HepG2 (cell line): ENCODE data around the gene RINL. TPM values are rescaled to one million over a fixed set of nuclear protein-coding genes. Genes with fewer than 3 reads are reported as not detected.

ENCODE experiments used
- AGO2 ChIP-seq: fragments of 200-400 bp; formaldehyde crosslinking; optimal IDR thresholded peaks from 2 replicates; pipeline ENCODE3; 2017; ENCODE audit warnings: mild to moderate bottlenecking, low read depth, low read length, moderate library complexity
- HES4 ChIP-seq: sonication (generic); formaldehyde crosslinking; IDR thresholded peaks from 2 replicates; pipeline ENCODE4 v1.9.0; 2021; ENCODE audit warnings: mild to moderate bottlenecking, missing genetic modification reagents, borderline replicate concordance
- KLF6 ChIP-seq: IDR thresholded peaks from 2 replicates; pipeline ENCODE4 v1.8.0; 2016; ENCODE audit warnings: missing biosample characterization, missing genetic modification reagents
- KMT2A ChIP-seq: sonication (generic); formaldehyde crosslinking; IDR thresholded peaks from 2 replicates; pipeline ENCODE4 v1.4.0; 2020; ENCODE audit warnings: missing genetic modification reagents
- MAFF ChIP-seq: IDR thresholded peaks from 2 replicates; pipeline ENCODE4 v1.6.1; 2011; ENCODE audit warnings: low read depth, low read length, improper control_type of control experiment
- ZFP36L1 ChIP-seq: sonication (generic); formaldehyde crosslinking; IDR thresholded peaks from 2 replicates; pipeline ENCODE4 v1.8.0; 2022; ENCODE audit warnings: mild to moderate bottlenecking, missing genetic modification reagents, moderate library complexity
- ZKSCAN1 ChIP-seq: fragments of 150-350 bp; IDR thresholded peaks from 2 replicates; pipeline ENCODE4 v1.6.1; 2014; ENCODE audit warnings: low read length
- ZNF564 ChIP-seq: sonication (generic); formaldehyde crosslinking; IDR thresholded peaks from 2 replicates; pipeline ENCODE4 v1.8.1; 2023; ENCODE audit warnings: mild to moderate bottlenecking, missing genetic modification reagents
- ZNF747 ChIP-seq: sonication (generic); formaldehyde crosslinking; IDR thresholded peaks from 2 replicates; pipeline ENCODE4 v1.8.1; 2023; ENCODE audit warnings: missing genetic modification reagents, mild to moderate bottlenecking, borderline replicate concordance
- ZNF75D ChIP-seq: sonication (generic); formaldehyde crosslinking; IDR thresholded peaks from 2 replicates; pipeline ENCODE4 v1.8.1; 2023; ENCODE audit warnings: missing genetic modification reagents, mild to moderate bottlenecking, borderline replicate concordance
- ZNF792 ChIP-seq: IDR thresholded peaks from 2 replicates; pipeline ENCODE4 v1.6.1; 2016
- polyA plus RNA-seq, 8 experiments: library from polyadenylated mRNA; depleted of rRNA in 3 of 8; stranded (reverse) in 7 of 8; unstranded in 1 of 8; fragments of >200 nt; fragmentation: Illumina TruSeq in 4 of 8; extraction: Trizol in 4 of 8; gene quantifications; 2 replicates each; pipeline versions ENCODE4 v1.2.1 to v1.2.3, GENCODE V29; 2011 to 2016; ENCODE audit warnings: low read depth in 4 of 8, missing spikeins in 1 of 8, mixed read lengths in 1 of 8; ENCODE audit not compliant: insufficient read depth in 1 of 8
- total RNA-seq, 5 experiments: library from RNA; depleted of rRNA; stranded (reverse); fragments of >200 nt; fragmentation: Illumina TruSeq; extraction: Trizol; gene quantifications; 2 replicates each; pipeline ENCODE4 v1.2.3, GENCODE V29; 2016; ENCODE audit warnings: low read depth in 1 of 5
- TF ChIP-seq, protein P1 (sequence below): sonication (generic); formaldehyde crosslinking; IDR thresholded peaks from 2 replicates; pipeline ENCODE4 v1.5.1; 2020; ENCODE audit warnings: missing genetic modification reagents, mild to moderate bottlenecking, borderline replicate concordance
- TF ChIP-seq, protein P2 (sequence below): sonication (generic); formaldehyde crosslinking; IDR thresholded peaks from 2 replicates; pipeline ENCODE4 v1.4.0; 2020; ENCODE audit warnings: missing genetic modification reagents, borderline replicate concordance
- TF ChIP-seq, protein P3 (sequence below), 2 experiments: sonication (generic) in 1 of 2; formaldehyde crosslinking in 1 of 2; IDR thresholded peaks; 2 replicates each; pipeline versions ENCODE4 v1.4.0 to v1.6.1; 2016 to 2020; ENCODE audit warnings: borderline replicate concordance in 1 of 2, low read depth in 1 of 2, mild to moderate bottlenecking in 1 of 2, missing genetic modification reagents in 1 of 2
- TF ChIP-seq, protein P4 (sequence below): sonication (generic); formaldehyde crosslinking; conservative IDR thresholded peaks from 2 replicates; pipeline ENCODE4 v1.8.0; 2022; ENCODE audit warnings: mild to moderate bottlenecking, moderate library complexity, missing genetic modification reagents
- TF ChIP-seq, protein P5 (sequence below): sonication (generic); formaldehyde crosslinking; IDR thresholded peaks from 2 replicates; pipeline ENCODE4 v1.4.0; 2020; ENCODE audit warnings: mild to moderate bottlenecking, missing genetic modification reagents
- TF ChIP-seq, protein P6 (sequence below): sonication (generic); formaldehyde crosslinking; IDR thresholded peaks from 2 replicates; pipeline ENCODE4 v1.9.0; 2021; ENCODE audit warnings: missing genetic modification reagents, mild to moderate bottlenecking, borderline replicate concordance

RINL gene
- total and polyA plus RNA-seq, 2 of the 13 experiments (the other 11 are each of a cell fraction or from before 2014, with no cell fraction given), result 11.4 to 18.0 TPM

DNA sequence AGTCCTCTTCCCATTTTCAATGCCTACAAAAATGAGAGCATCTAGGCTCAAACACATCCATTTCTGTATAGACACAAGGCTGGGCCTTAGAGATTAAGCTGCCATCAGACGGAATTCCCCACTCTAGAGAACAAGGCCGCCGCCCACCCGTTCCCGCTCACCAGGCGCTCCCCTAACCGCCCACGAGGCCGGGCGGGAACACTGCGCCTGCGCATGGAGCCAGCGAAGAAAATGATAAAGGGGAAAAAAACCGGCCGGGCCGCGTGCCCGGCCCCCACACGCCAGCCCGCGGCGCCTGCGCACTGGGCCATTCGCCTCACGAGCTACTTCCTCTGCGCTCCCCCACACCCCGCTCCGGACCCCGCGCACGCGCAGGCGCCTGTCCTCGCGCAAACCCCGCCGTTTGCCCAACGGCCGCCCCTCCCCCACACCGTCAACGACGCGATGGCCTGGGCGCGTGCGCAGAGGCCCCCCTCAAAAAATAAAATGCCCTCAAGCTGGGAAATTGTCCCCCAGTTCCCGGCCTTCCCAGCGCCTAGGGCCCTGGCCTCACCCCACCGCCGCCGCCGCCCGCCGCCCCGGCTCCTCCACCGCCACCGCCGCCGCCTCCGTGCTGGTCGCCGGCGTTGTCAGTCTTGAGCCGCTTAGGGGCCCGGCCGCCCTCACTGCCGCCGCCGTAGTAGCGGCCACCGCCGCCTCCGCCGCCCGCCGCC is 28.8 kb downstream of the RINL start (continued):
- TF ChIP-seq, protein P1, sequence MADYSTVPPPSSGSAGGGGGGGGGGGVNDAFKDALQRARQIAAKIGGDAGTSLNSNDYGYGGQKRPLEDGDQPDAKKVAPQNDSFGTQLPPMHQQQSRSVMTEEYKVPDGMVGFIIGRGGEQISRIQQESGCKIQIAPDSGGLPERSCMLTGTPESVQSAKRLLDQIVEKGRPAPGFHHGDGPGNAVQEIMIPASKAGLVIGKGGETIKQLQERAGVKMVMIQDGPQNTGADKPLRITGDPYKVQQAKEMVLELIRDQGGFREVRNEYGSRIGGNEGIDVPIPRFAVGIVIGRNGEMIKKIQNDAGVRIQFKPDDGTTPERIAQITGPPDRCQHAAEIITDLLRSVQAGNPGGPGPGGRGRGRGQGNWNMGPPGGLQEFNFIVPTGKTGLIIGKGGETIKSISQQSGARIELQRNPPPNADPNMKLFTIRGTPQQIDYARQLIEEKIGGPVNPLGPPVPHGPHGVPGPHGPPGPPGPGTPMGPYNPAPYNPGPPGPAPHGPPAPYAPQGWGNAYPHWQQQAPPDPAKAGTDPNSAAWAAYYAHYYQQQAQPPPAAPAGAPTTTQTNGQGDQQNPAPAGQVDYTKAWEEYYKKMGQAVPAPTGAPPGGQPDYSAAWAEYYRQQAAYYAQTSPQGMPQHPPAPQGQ (CRISPR knock-in tag), result no peak
- TF ChIP-seq ZNF747 (CRISPR knock-in tag) (no peak), ZKSCAN1 (no peak), AGO2 (peak; percentile 93), ZNF792 (no peak), HES4 (CRISPR knock-in tag) (no peak; the same call in 1 of the 2 replicates), ZFP36L1 (CRISPR knock-in tag) (no peak; the same call in 1 of the 2 replicates), KMT2A (CRISPR knock-in tag) (no peak; the same call in 1 of the 2 replicates), ZNF564 (CRISPR knock-in tag) (peak; percentile 38; the same call in 1 of the 2 replicates), KLF6 (CRISPR knock-in tag) (no peak; the same call in 1 of the 2 replicates), MAFF (no peak), ZNF75D (CRISPR knock-in tag) (no peak)
- TF ChIP-seq, protein P2, sequence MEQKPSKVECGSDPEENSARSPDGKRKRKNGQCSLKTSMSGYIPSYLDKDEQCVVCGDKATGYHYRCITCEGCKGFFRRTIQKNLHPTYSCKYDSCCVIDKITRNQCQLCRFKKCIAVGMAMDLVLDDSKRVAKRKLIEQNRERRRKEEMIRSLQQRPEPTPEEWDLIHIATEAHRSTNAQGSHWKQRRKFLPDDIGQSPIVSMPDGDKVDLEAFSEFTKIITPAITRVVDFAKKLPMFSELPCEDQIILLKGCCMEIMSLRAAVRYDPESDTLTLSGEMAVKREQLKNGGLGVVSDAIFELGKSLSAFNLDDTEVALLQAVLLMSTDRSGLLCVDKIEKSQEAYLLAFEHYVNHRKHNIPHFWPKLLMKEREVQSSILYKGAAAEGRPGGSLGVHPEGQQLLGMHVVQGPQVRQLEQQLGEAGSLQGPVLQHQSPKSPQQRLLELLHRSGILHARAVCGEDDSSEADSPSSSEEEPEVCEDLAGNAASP (CRISPR knock-in tag), result peak; percentile 35; the same call in 1 of the 2 replicates
- TF ChIP-seq, protein P3, sequence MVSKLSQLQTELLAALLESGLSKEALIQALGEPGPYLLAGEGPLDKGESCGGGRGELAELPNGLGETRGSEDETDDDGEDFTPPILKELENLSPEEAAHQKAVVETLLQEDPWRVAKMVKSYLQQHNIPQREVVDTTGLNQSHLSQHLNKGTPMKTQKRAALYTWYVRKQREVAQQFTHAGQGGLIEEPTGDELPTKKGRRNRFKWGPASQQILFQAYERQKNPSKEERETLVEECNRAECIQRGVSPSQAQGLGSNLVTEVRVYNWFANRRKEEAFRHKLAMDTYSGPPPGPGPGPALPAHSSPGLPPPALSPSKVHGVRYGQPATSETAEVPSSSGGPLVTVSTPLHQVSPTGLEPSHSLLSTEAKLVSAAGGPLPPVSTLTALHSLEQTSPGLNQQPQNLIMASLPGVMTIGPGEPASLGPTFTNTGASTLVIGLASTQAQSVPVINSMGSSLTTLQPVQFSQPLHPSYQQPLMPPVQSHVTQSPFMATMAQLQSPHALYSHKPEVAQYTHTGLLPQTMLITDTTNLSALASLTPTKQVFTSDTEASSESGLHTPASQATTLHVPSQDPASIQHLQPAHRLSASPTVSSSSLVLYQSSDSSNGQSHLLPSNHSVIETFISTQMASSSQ (IDR thresholded peaks at IDR 0.05; ENCODE audit: low read depth), result no peak
- TF ChIP-seq, protein P3 (CRISPR knock-in tag; IDR thresholded peaks at IDR 0.05; ENCODE audit: borderline replicate concordance), result no peak
- TF ChIP-seq, protein P4, sequence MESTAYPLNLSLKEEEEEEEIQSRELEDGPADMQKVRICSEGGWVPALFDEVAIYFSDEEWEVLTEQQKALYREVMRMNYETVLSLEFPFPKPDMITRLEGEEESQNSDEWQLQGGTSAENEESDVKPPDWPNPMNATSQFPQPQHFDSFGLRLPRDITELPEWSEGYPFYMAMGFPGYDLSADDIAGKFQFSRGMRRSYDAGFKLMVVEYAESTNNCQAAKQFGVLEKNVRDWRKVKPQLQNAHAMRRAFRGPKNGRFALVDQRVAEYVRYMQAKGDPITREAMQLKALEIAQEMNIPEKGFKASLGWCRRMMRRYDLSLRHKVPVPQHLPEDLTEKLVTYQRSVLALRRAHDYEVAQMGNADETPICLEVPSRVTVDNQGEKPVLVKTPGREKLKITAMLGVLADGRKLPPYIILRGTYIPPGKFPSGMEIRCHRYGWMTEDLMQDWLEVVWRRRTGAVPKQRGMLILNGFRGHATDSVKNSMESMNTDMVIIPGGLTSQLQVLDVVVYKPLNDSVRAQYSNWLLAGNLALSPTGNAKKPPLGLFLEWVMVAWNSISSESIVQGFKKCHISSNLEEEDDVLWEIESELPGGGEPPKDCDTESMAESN (CRISPR knock-in tag), result no peak
- TF ChIP-seq, protein P5, sequence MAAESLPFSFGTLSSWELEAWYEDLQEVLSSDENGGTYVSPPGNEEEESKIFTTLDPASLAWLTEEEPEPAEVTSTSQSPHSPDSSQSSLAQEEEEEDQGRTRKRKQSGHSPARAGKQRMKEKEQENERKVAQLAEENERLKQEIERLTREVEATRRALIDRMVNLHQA (CRISPR knock-in tag), result no peak
- TF ChIP-seq, protein P6, sequence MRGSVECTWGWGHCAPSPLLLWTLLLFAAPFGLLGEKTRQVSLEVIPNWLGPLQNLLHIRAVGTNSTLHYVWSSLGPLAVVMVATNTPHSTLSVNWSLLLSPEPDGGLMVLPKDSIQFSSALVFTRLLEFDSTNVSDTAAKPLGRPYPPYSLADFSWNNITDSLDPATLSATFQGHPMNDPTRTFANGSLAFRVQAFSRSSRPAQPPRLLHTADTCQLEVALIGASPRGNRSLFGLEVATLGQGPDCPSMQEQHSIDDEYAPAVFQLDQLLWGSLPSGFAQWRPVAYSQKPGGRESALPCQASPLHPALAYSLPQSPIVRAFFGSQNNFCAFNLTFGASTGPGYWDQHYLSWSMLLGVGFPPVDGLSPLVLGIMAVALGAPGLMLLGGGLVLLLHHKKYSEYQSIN (CRISPR knock-in tag), result no peak
